Measurements from ENCODE around the gene GPR39. TPM values are rescaled to one million over a fixed set of nuclear protein-coding genes. Genes with fewer than 3 reads are reported as not detected.

Gene GPR39
- total RNA-seq, 2 donors from 2014 or later, result 7.3 to 9.6 TPM

GRCh38 chr2:132443106-132443505 lies 26.5 kb downstream of the GPR39 start:
- Histone ChIP-seq H3K27ac (no peak overlapping the region), H3K4me1 (no peaks in the 10 kb centered on the region), H3K9me3 (no peaks in the 10 kb centered on the region), H3K4me3 (no peak overlapping the region), H3K27me3 (no peaks in the 10 kb centered on the region), H3K36me3 (replicated peaks in 1 of 2; ENCODE audit: insufficient read depth in 1 of 2, low read depth in 2 of 2) (no peaks in the 10 kb centered on the region)
- TF ChIP-seq POLR2A (IDR thresholded peaks at IDR 0.05) (no peak), CTCF (IDR thresholded peaks at IDR 0.05) (no peak)
- no peak for DNase-seq
- intact Hi-C loops (cut with DNase I), result no loop called here
- ATAC-seq, result no peak
- 94 to 97% methylated on average over 4 of the region's 4 CpGs for WGBS, 2 donors

- no peaks in the 10 kb centered on the region for H3K36me3 ChIP-seq (replicated peaks in 1 of 2; ENCODE audit: insufficient read depth in 1 of 2, low read depth in 2 of 2)
- no peak for TF ChIP-seq POLR2A (IDR thresholded peaks at IDR 0.05)
- TF ChIP-seq CTCF (IDR thresholded peaks at IDR 0.05), result no peak
- H3K9me3 ChIP-seq, result no peaks in the 10 kb centered on the region
- no peak for DNase-seq
- no peak for ATAC-seq
- no peak overlapping the region for H3K27ac ChIP-seq
- intact Hi-C loops (cut with DNase I), result no loop called here
- 76 to 79% methylated on average over 2 of the region's 2 CpGs for WGBS, 2 donors
- H3K27me3 ChIP-seq, result no peaks in the 10 kb centered on the region
- H3K4me3 ChIP-seq, result no peak overlapping the region
- no peaks in the 10 kb centered on the region for H3K4me1 ChIP-seq
Measured at GRCh38 chr2:132446444-132446843, 29.8 kb downstream of the GPR39 start.

GRCh38 chr2:132448331-132448730 lies 31.7 kb downstream of the GPR39 start:
- no peak for TF ChIP-seq CTCF (IDR thresholded peaks at IDR 0.05)
- TF ChIP-seq POLR2A (IDR thresholded peaks at IDR 0.05), result no peak

DNA sequence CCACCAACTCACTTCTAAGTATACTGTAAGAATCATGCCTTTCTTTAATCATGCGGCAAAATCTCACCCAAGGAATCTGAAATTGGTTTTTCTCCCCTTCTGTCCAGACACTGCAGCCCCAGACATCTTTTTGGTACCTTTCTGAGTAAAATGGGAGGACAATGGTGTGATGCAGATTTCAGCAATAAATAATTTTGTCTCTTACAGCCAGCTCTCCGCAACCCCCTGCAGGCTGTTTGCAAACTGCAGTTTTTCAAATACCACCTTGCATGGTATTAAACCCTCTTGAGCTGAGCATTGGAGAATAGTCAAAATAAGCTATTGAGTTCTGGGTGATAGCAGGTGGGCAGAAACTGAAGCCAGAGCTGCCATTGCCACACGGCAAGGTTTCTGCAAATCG lies 32.2 kb downstream of the GPR39 start:
- Histone ChIP-seq H3K9me3 (no peaks in the 10 kb centered on the region), H3K4me3 (no peak overlapping the region), H3K27ac (no peak overlapping the region), H3K4me1 (no peaks in the 10 kb centered on the region), H3K36me3 (replicated peaks in 1 of 2; ENCODE audit: insufficient read depth in 1 of 2, low read depth in 2 of 2) (no peaks in the 10 kb centered on the region), H3K27me3 (no peaks in the 10 kb centered on the region)
- DNase-seq (peak in 3 of 4 donors; percentile 30 to 56 (median 41)), ATAC-seq (no peak)
- 73 to 76% methylated on average over 4 of the region's 4 CpGs for WGBS, 2 donors
- TF ChIP-seq POLR2A (IDR thresholded peaks at IDR 0.05) (no peak), CTCF (IDR thresholded peaks at IDR 0.05) (peak; percentile 13 to 68 (median 51))
- intact Hi-C loops (cut with DNase I), result no loop called here

More at GRCh38 chr2:132448331-132448730, 31.7 kb downstream of the GPR39 start:
- intact Hi-C loops (cut with DNase I), result no loop called here
- ATAC-seq (no peak), DNase-seq (no peak)
- H3K27me3 ChIP-seq, result no peaks in the 10 kb centered on the region
- H3K4me3 ChIP-seq, result no peak overlapping the region
- H3K36me3 ChIP-seq (replicated peaks in 1 of 2; ENCODE audit: insufficient read depth in 1 of 2, low read depth in 2 of 2), result no peaks in the 10 kb centered on the region
- no peaks in the 10 kb centered on the region for H3K9me3 ChIP-seq
- no peak overlapping the region for H3K27ac ChIP-seq
- no peaks in the 10 kb centered on the region for H3K4me1 ChIP-seq
- 56% methylated on average over 6 of the region's 6 CpGs for WGBS, 2 donors

- TF ChIP-seq POLR2A (IDR thresholded peaks at IDR 0.05), result no peak
- no peak for TF ChIP-seq CTCF (IDR thresholded peaks at IDR 0.05)
- H3K27ac ChIP-seq, result no peak overlapping the region
- intact Hi-C loops (cut with DNase I), result no loop called here
- ATAC-seq (no peak), DNase-seq (no peak)
- no peaks in the 10 kb centered on the region for H3K9me3 ChIP-seq
- no peaks in the 10 kb centered on the region for H3K36me3 ChIP-seq (replicated peaks in 1 of 2; ENCODE audit: insufficient read depth in 1 of 2, low read depth in 2 of 2)
- no peaks in the 10 kb centered on the region for H3K4me1 ChIP-seq
- 33 to 43% methylated on average over 1 of the region's 1 CpG for WGBS, 2 donors
- no peak overlapping the region for H3K4me3 ChIP-seq
- no peaks in the 10 kb centered on the region for H3K27me3 ChIP-seq
Measured at GRCh38 chr2:132449868-132450267, 33.3 kb downstream of the GPR39 start.

Data from body of pancreas (tissue), 4 donors.